Metanephros (tissue), 1 donor: ENCODE results near the gene WDR64. TPM values are rescaled to one million over a fixed set of nuclear protein-coding genes. Genes with fewer than 3 reads are reported as not detected.

Experiments used
- total RNA-seq: library from RNA; depleted of rRNA; stranded (reverse); fragments of >200 nt; gene quantifications from one replicate; pipeline ENCODE4 v1.2.3, GENCODE V29; 2014

The WDR64 gene
- total RNA-seq: not detected

DNA sequence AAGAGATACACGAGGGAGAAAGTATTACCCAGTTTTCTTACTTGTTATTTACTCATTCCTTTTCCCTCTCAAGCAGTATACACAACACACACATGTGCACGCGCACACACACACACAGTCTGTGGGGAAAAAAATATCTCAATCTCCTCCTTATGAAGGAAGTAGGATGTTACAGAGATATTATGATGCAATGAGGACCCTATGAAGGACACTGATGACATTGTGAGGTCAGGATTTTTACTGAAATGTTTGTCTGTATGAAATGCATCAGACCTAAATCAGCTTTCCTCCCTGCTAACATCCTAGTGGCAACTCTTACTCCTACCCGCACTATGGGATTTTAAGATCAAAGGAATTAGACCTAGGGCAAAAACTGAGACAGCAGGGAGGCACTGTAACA lies at the start of gene WDR64:
TSS of gene WDR64 (plus strand) at position 270 of the 400 bp plus-strand sequence. CDS start 204 bp downstream, outside the sequence.

DNA sequence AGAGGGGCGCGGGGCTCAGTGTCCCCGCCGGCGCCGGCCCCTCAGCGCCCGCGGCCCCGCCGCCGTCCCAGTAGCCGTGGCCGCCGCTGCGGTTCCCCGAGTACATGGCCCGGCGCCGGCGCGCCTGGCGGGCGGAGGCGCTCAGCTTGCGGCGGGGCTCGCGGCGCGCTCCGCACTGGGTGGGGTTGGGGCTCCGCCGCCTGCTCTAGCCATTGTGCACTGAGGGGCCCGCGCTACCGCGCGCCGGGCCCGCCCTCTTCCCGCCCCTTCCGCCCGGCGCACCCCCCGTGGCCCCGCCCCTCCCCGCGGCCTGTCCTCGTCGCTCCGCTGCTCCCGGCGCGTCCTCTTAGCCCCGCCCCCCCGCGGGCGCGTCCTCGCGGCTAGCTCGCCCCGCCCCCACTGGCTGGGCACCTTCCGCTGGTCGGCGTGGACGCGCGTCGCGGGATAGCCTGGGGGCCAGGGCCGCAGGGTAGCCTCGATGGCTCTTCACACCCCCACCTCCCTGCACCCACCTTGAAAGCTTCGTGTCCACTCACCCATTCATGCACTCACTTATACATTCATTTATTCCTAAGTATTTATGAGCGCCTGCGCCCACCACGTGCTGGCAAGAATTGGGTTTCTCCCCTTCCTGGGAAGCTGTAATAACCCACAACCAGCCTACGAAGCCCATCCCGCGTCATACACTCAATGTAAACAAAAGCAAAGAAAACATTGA lies 11.8 kb upstream of the WDR64 start, which contains the start of the genes CHML and OPN3:
TSS of gene CHML (minus strand) at position 221 of the 718 bp plus-strand sequence. CDS start 4,603 bp downstream, outside the sequence.
TSS of gene OPN3 (minus strand) at position 221 of the 718 bp plus-strand sequence. CDS start at position 106, 115 bp downstream.

DNA sequence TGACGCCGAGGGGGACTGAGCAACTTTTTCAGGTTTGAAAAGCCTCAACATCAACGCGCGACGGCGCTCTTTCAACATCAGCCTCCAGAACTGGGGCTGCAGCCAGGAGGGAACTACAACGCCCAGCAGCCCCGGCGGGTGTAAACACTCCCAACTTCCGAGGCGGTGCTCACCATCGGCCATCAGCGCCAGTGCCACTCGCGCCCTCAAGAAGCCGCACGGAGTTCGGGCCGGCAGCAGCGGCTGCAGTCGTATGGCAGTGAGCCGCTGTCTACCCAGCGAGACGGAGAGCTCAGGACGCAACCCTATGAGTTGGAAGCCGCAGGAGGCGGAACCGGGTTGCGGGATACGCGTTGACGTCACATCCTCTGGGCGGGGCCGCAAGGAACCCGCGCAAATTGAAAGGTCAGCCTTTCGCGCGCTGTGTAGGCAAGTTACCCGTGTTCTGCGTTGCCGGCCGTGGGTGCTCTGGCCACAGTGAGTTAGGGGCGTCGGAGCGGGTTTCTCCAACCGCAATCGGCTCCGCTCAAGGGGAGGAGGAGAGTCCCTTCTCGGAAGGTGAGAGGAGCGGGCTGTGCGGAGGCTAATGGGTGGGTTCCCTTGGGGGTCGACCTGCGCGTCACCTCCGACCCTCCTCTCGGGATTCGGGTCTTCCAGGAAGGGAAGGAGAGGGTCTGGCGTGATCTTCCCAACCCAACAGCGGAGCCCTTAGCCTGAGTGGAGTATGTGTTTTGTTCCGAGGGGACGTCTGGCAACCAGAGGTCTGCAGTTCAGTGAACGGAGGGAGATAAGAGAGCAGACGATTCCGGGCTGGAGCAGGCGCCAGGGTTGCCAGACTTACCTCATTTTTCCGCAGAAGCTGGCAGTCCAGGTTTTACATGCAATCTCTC lies 196.0 kb downstream of the WDR64 start, which contains the start of gene EXO1:
TSS of gene EXO1 (plus strand) at position 409 of the 890 bp plus-strand sequence. CDS start 2,222 bp downstream, outside the sequence.

Other genes with a start within 250 kb of the WDR64 start
- gene FH, start 132.5 kb upstream of the WDR64 start, total RNA-seq: 67.3 TPM
- 7.8 TPM for gene KMO, start 119.9 kb upstream of the WDR64 start, total RNA-seq
- 24.2 TPM for gene CHML, start 11.9 kb upstream of the WDR64 start, total RNA-seq
- gene OPN3, start 11.9 kb upstream of the WDR64 start, total RNA-seq: 22.9 TPM
- gene EXO1, start 195.9 kb downstream of the WDR64 start, total RNA-seq: 4.1 TPM